AG04450 (cell line): ENCODE data around the gene USP34. TPM values are rescaled to one million over a fixed set of nuclear protein-coding genes. Genes with fewer than 3 reads are reported as not detected.
"Not testable (repeated sequence)": the region's sequence is repeated elsewhere in the genome, so short reads cannot be mapped to it uniquely, and the experiment has no call there.

Experiments used
- CTCF ChIA-PET: fragments of 300-600, 350-600 bp; formaldehyde crosslinking; extraction: SDS; loops from one replicate; lab custom pipeline; 2022; ENCODE audit warnings: antibody characterized with exemption, inconsistent platforms; lab: Charles Lee
- POLR2A ChIA-PET: fragments of 350-600 bp; formaldehyde crosslinking; extraction: SDS; loops from one replicate; lab custom pipeline; 2021; ENCODE audit warnings: antibody characterized with exemption, inconsistent platforms; lab: Yijun Ruan, JAX
- DNase-seq: peaks from one replicate; pipeline ENCODE4 v3.0.0-alpha.2; 2011; ENCODE audit warnings: low read depth, low spot score
- H3K27ac ChIP-seq: one replicate; pipeline ENCODE4 v1.5.1; 2012; ENCODE audit warnings: low read depth, low read length, control low read depth
- H3K27me3 ChIP-seq: one replicate; pipeline ENCODE4 v1.6.0; 2012; ENCODE audit warnings: low read length; ENCODE audit not compliant: control insufficient read depth, insufficient read depth
- H3K4me3 ChIP-seq: 2 replicates; pipeline ENCODE4 v1.5.1; 2011; ENCODE audit warnings: mild to moderate bottlenecking, low read depth, low read length, control low read depth
- H3K9me3 ChIP-seq: 2 replicates; pipeline ENCODE4 v1.5.1; 2012; ENCODE audit warnings: low read length; ENCODE audit not compliant: control insufficient read depth, insufficient read depth
- polyA plus RNA-seq: library from polyadenylated mRNA; depleted of rRNA; stranded (reverse); fragments of >200 nt; gene quantifications from 2 replicates; pipeline ENCODE4 v1.2.3, GENCODE V29; 2011
- TF ChIP-seq, protein P1 (sequence below): IDR thresholded peaks from 2 replicates; pipeline ENCODE4 v1.5.1; 2011; ENCODE audit warnings: low read depth, low read length, control low read depth, inconsistent platforms

Gene USP34
- polyA plus RNA-seq, 1 experiment = 92.3 TPM

- Histone ChIP-seq H3K27ac (no peak overlapping the region), H3K9me3 (no peaks in the 10 kb centered on the region), H3K27me3 (no peaks in the 10 kb centered on the region), H3K4me3 (no peak overlapping the region)
- TF ChIP-seq, protein P1, sequence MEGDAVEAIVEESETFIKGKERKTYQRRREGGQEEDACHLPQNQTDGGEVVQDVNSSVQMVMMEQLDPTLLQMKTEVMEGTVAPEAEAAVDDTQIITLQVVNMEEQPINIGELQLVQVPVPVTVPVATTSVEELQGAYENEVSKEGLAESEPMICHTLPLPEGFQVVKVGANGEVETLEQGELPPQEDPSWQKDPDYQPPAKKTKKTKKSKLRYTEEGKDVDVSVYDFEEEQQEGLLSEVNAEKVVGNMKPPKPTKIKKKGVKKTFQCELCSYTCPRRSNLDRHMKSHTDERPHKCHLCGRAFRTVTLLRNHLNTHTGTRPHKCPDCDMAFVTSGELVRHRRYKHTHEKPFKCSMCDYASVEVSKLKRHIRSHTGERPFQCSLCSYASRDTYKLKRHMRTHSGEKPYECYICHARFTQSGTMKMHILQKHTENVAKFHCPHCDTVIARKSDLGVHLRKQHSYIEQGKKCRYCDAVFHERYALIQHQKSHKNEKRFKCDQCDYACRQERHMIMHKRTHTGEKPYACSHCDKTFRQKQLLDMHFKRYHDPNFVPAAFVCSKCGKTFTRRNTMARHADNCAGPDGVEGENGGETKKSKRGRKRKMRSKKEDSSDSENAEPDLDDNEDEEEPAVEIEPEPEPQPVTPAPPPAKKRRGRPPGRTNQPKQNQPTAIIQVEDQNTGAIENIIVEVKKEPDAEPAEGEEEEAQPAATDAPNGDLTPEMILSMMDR = no peak
- no peak for DNase-seq
- POLR2A ChIA-PET = no interaction called here
- CTCF ChIA-PET = no interaction called here
These were observed 7.2 kb upstream of the USP34 start for GRCh38 chr2:61478086-61478485.

GRCh38 chr2:61476929-61477589 lies 6.2 kb upstream of the USP34 start:
- H3K4me3 ChIP-seq, H3K27me3 ChIP-seq, H3K9me3 ChIP-seq, POLR2A ChIA-PET, DNase-seq, CTCF ChIA-PET, H3K27ac ChIP-seq: not testable (repeated sequence)

GRCh38 chr2:61471905-61472805 lies 1.3 kb upstream of the USP34 start:
- CTCF ChIA-PET = interaction anchor here (0.7 kb wide), 1 partner anchor 11 kb away, joined by 3 read pairs; no protein-coding TSS in a partner anchor
- POLR2A ChIA-PET = no interaction called here

GRCh38 chr2:61470122-61470951 lies 550 bp downstream of the USP34 start:
- no peaks in the 10 kb centered on the region; the same call in 1 of the 2 replicates for H3K9me3 ChIP-seq
- TF ChIP-seq, protein P1 = no peak
- H3K27ac ChIP-seq = peak overlapping the region; percentile 65
- H3K4me3 ChIP-seq = peak overlapping the region; percentile 88
- CTCF ChIA-PET = interaction anchor here (1.4 kb wide), 1 partner anchor 190 kb away, joined by 3 read pairs; no protein-coding TSS in a partner anchor
- DNase-seq = peak; percentile 16
- POLR2A ChIA-PET = no interaction called here
- no peaks in the 10 kb centered on the region for H3K27me3 ChIP-seq

More at GRCh38 chr2:61471905-61472805, 1.3 kb upstream of the USP34 start:
- Histone ChIP-seq H3K27me3 (no peaks in the 10 kb centered on the region), H3K9me3 (no peaks in the 10 kb centered on the region; the same call in 1 of the 2 replicates), H3K27ac (peak overlapping the region; percentile 99), H3K4me3 (peak overlapping the region; percentile 88)
- no peak for DNase-seq
- TF ChIP-seq, protein P1 = no peak
